ENCODE results near the gene TTC39C.

DNA sequence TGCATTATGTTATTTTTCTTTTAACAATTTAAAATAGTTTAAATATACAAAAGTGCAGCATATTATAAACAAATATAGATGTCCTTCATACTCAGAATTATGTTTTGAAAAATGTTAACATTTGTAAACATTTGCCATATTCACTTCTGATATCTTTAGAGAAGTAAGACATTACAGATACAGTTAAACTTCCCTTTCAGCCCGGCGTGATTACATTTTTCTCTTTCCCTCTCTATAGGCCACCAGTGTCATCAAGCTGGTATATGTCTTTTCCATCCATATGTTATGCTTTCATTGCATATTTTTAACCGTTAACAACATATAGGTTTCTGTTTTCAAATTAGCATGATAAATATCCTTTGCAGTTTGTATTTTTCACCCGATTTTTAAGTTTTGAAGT, 27.1 kb downstream of the TTC39C start:
- TF ChIP-seq, protein P1, sequence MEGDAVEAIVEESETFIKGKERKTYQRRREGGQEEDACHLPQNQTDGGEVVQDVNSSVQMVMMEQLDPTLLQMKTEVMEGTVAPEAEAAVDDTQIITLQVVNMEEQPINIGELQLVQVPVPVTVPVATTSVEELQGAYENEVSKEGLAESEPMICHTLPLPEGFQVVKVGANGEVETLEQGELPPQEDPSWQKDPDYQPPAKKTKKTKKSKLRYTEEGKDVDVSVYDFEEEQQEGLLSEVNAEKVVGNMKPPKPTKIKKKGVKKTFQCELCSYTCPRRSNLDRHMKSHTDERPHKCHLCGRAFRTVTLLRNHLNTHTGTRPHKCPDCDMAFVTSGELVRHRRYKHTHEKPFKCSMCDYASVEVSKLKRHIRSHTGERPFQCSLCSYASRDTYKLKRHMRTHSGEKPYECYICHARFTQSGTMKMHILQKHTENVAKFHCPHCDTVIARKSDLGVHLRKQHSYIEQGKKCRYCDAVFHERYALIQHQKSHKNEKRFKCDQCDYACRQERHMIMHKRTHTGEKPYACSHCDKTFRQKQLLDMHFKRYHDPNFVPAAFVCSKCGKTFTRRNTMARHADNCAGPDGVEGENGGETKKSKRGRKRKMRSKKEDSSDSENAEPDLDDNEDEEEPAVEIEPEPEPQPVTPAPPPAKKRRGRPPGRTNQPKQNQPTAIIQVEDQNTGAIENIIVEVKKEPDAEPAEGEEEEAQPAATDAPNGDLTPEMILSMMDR (IDR thresholded peaks at IDR 0.05): no peak
- no peak for TF ChIP-seq POLR2AphosphoS5 (IDR thresholded peaks at IDR 0.05)
- no peak for TF ChIP-seq POLR2A (IDR thresholded peaks at IDR 0.05)
